ENCODE results near the gene TRIM58. TPM values are rescaled to one million over a fixed set of nuclear protein-coding genes. Genes with fewer than 3 reads are reported as not detected.

TRIM58 gene
- total RNA-seq, 1 experiment from 2014 or later: 1.7 TPM

- Histone ChIP-seq H3K9ac (ENCODE audit: extremely low read depth, insufficient read length, low read length) (no peak overlapping the region), H4K20me1 (ENCODE audit: control insufficient read depth, insufficient read depth, insufficient read length) (no peaks in the 10 kb centered on the region), H3K14ac (ENCODE audit: insufficient read depth, low read length) (no peak overlapping the region), H2AK5ac (ENCODE audit: insufficient read length, low read length) (no peak overlapping the region), H3T11ph (ENCODE audit: low read length) (no peak overlapping the region), H3K79me1 (ENCODE audit: insufficient read depth, low read depth, low read length, poor library complexity, severe bottlenecking) (no peaks in the 10 kb centered on the region), H4K8ac (replicated peaks; ENCODE audit: insufficient read length, low read depth, low read length) (no peak overlapping the region), H3K18ac (ENCODE audit: insufficient read length, low read depth, low read length) (no peak overlapping the region), H2BK20ac (ENCODE audit: low read depth, low read length, poor library complexity, severe bottlenecking) (no peak overlapping the region), H3K23ac (ENCODE audit: insufficient read length, low read depth, low read length) (no peak overlapping the region), H3K23me2 (ENCODE audit: insufficient read length, low read depth, low read length, poor library complexity, severe bottlenecking) (no peaks in the 10 kb centered on the region), H2BK120ac (ENCODE audit: low read depth, low read length, poor library complexity, severe bottlenecking) (no peak overlapping the region), H2BK12ac (ENCODE audit: insufficient read length, low read depth, low read length) (no peak overlapping the region), H3K56ac (ENCODE audit: insufficient read length, low read depth, low read length) (no peak overlapping the region), H3K4me1 (ENCODE audit: insufficient read depth, low read length) (no peaks in the 10 kb centered on the region), H3K27me3 (ENCODE audit: insufficient read depth, low read length) (no peaks in the 10 kb centered on the region), H4K91ac (ENCODE audit: insufficient read length, low read depth, low read length) (no peak overlapping the region), H3K4ac (ENCODE audit: low read depth, low read length) (no peak overlapping the region), H2BK5ac (ENCODE audit: insufficient read length, low read length) (no peak overlapping the region), H3K27ac (ENCODE audit: insufficient read length, low read depth, low read length) (no peak overlapping the region), H3K9me3 (ENCODE audit: control insufficient read depth, low read depth, low read length) (peaks cover 19% of the 10 kb centered on the region), H2AFZ (ENCODE audit: low read length) (no peak overlapping the region), H4K5ac (ENCODE audit: insufficient read length, low read depth, low read length) (no peak overlapping the region), H3K4me2 (ENCODE audit: insufficient read depth, insufficient read length, low read length) (no peak overlapping the region), H2BK15ac (ENCODE audit: low read depth, low read length) (no peak overlapping the region), H3K79me2 (ENCODE audit: insufficient read depth, low read length) (no peaks in the 10 kb centered on the region)
- Mint-ChIP-seq H3K9me3 (peaks cover 22 to 27% of the 10 kb centered on the region in 2 experiments), H3K27ac (no peak overlapping the region), H3K36me3 (ENCODE audit: insufficient read depth in 1 of 3, low read depth in 3 of 3) (peaks cover 0 to 2% (median 0%) of the 10 kb centered on the region in 3 experiments; a peak in 2 of 7 replicates), H3K4me1 (0 out of 4 replicates have a peak, but pooled peaks cover 0 to 2% of the 10 kb centered on the region in 2 experiments), H3K4me3 (no peak overlapping the region), H3K27me3 (ENCODE audit: low read depth) (no peaks in the 10 kb centered on the region)
- no peak for DNase-seq
- TF ChIP-seq, protein P1, sequence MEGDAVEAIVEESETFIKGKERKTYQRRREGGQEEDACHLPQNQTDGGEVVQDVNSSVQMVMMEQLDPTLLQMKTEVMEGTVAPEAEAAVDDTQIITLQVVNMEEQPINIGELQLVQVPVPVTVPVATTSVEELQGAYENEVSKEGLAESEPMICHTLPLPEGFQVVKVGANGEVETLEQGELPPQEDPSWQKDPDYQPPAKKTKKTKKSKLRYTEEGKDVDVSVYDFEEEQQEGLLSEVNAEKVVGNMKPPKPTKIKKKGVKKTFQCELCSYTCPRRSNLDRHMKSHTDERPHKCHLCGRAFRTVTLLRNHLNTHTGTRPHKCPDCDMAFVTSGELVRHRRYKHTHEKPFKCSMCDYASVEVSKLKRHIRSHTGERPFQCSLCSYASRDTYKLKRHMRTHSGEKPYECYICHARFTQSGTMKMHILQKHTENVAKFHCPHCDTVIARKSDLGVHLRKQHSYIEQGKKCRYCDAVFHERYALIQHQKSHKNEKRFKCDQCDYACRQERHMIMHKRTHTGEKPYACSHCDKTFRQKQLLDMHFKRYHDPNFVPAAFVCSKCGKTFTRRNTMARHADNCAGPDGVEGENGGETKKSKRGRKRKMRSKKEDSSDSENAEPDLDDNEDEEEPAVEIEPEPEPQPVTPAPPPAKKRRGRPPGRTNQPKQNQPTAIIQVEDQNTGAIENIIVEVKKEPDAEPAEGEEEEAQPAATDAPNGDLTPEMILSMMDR (conservative IDR thresholded peaks at IDR 0.05): no peak
- WGBS (ENCODE audit: extremely low coverage, insufficient read length, low lambda C conversion rate): no CpG with 5 or more reads among the region's 12 CpGs
Observed at GRCh38 chr1:247845011-247845692, 11.8 kb upstream of the TRIM58 start.

Data from H9 (cell line).